HG02885 (cell line): Measurements from ENCODE around the gene GLG1.
"Not testable (repeated sequence)": the region's sequence is repeated elsewhere in the genome, so short reads cannot be mapped to it uniquely, and the experiment has no call there.

Experiments
- ATAC-seq: cut with Tn5 transposase; IDR thresholded peaks from one replicate; pipeline ENCODE4 v1.9.1; 2021; ENCODE audit warnings: mild to moderate bottlenecking; ENCODE audit not compliant: unreplicated experiment, poor library complexity

The GLG1 gene

DNA sequence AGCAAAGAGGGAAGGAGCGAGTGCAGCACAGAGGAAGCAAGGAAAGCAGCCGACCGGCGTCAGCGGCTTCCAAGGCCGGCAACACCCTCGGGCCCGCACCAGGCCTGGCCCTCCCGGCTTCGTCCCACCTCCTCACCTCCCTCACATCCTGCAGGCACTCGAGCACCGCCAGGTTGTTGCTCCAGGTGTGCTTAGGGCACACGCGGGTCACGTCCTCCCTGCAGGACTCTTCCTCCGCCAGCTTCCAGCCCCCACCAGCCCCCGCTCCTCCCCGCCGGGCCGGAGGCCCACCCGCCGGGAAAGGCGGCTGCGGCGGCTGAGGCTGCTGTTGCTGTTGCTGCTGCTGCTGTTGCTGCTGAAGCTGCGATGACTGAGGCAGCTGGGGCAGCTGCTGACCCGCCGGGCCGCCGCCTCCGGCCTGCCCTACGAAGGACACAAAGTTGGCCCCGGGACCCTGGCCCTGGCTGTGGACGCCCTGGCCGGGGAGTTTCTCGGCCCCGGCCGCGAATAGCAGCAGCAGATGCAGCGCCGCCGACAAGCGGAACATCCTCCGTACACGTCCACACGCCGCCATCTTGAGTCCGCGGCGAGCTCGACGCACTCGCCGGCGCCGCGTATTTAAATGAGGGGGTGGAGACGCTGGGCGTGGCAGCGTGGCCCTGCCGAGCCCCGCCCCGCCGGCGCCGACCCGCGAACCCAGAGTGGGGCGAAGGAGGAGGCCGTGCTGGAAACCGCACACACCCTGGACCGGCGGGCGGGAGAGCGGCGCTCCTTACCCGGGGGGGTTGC, at the start of gene GLG1:
Gene GLG1, minus strand, starts transcription at position 594 of the 789 bp plus-strand sequence. Its CDS starts 20 bp downstream, at position 574.
- ATAC-seq = peak; percentile 97

DNA sequence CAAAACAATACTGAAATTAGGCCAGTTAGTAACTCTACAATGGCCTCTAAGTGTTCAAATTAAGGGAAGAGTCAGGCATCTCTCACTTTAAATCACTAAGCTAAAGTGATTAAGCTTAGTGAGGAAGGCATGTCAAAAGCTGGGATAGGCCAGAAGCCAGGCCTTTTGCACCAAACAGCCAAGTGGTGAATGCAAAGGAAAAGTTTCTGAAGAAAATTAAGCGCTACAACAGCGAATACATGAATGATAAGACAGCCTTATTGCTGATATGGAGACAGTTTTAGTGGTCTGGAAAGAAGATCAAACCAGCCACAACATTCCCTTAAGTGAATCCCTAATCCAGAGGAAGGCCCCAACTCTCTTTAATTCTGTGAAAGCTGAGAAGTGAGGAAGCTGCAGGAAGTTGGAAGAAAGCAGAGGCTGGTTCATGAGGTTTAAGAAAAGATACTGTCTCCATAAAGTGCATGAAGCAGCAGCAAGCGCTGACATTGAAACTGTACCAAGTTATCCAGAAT, 47.7 kb upstream of the GLG1 start:
- ATAC-seq = no peak

DNA sequence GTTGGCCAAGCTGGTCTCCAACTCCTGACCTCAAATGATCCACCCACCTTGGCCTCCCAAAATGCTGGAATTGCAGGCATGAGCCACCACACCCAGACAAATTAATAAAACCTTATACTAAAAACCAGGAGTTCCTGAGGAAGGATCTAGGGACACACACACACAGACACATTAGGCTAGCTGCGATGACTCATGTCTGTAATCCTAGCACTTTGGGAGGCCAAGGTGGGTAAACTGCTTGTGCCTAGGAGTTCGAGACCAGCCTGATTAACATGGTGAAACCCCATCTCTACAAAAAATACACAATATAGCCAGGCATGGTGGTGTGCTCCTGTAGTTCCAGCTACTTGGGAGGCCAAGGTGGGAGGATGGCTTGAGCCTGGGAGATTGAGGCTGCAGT, 46.0 kb upstream of the GLG1 start:
- ATAC-seq = not testable (repeated sequence)

DNA sequence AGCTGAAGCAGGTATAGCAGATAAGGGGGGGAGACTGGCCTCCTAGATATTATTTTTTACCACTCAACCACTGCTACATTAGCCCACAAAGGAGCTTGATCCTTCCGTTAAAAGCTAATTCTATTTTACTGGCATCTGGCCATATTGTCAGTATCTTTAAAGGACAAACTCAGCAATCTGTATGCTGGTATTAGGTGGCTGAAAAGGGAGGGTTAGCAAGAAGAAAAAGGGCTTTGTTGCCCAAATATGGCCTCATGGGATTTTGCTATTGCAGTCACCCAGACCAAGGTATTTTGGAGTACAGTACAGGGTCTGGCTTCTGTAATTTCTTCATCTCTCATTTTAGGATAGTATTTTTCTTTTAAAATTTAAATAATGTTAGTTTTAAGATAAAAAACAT, 45.3 kb upstream of the GLG1 start:
- ATAC-seq = no peak

DNA sequence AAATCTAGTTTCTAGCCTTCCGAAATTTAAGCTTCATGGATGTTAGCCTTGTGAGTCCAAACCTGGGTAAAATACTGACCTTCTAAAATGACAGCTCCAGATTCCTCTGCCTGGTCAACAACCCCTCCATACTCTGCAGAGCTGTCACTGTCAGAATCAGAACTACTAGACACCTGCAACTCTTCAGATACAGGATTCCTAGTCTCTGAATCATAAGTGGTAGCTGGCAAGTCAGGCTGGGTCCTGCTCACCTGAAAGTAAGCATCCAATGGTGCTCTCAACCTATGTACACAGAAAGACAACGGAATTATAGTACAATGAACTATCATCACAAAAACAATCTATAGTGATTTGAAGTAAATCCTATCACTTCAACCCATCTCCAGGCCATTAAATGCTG, 44.9 kb upstream of the GLG1 start:
- ATAC-seq = no peak

DNA sequence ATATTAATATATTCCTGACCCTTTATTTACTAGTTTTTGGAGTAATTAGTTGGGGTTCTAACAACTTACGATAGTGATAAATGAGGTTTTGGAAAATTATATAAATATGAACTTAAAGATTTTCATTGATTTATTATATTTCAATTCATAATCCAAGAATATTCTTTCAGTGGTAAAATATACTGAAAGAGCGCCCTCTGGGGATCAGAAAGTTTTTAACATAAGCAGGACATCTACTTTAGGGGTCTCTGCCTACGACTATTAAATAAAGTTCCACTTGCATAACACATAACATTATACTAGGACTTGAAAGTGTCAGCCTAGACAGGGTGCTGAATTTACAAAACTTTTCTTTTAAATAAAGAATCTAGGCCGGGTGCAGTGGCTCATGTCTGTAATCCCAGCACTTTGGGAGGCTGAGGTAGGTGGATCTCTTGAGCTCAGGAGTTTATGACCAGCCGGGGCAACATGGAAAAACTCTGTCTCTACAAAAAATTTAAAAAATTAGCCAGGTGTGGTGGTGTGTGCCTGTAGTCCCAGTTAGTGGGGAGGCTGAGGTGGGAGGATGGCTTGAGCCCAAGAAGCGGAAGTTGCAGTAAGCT, 44.2 kb upstream of the GLG1 start:
- ATAC-seq = no peak

DNA sequence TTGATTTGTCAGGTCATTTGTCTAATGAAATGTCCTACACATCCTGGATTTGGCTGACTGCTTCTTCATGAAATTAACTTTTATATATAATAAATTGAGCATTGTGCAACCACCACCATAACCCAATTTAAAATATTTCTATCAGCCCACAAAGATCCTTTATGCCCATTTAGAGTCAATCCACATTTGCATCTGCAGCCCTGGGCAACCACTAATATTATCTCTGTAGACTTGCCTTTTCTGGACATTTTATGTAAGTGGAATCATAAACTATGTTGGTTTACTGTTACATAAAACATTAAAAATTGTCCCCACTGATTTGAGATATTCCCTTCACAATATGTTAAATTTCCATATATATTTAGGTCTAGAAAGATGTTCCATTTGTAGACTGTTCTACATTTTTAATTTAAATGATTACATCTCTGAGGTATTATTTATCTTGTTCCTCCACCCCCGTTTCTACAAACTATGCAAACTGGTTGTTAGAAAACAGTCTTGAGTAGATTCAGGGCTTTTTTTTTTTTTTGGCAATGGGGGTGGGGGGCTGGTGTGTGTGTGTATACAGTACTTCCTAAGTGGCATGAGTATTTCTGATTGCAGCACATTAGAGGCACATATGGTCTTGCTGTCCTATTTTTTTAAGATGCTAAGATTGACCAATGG, 43.1 kb upstream of the GLG1 start:
- no peak for ATAC-seq

DNA sequence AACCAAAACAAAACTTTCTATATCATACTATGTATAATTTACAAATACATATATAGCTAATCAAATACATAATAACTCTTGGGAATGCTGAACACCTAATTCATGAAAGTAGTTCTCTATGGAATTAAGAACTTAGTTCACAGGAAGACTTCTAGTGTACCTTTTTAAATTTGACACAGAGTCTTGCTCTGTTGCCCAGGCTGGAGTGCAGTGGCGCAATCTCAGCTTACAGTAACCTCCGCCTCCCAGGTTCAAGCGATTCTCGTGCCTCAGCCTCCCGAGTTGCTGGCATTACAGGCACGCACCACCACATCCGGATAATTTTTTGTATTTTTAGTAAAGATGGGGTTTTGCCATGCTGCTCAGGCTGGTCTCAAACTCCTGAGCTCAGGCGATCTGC, 35.1 kb upstream of the GLG1 start:
- no peak for ATAC-seq

DNA sequence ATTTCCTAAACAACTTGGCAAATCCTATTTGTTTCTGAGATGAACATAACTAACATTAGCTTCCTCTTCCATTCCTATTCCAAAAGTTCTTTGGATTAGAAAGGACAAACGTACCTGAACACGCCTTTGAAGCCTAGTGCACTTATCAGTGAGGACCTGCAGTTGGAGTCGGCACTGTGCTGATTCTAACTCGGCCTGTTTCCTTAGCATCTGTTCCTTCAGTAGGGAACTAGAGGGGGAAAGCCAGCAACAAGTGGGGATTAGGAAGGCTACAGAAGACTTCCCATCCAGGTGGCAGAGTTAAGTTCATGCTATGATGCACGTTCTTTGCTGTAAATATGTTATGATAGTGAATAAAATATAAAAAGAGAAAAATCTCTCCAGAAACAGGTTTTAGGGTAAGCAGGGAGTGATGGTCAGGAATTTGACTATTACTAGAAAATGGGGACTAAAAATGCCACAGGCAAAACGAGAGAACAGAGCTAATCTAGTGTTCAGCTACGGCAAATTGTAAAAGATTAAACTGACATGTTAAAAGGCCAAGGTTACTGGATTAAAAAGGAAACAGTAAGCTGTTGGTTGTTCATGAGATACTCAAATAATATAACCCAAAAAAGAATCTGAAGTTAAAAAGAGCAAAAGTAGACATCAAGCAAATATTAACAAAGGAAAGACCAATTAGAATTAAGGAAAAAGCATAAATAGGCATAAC, 31.0 kb upstream of the GLG1 start:
- no peak for ATAC-seq

DNA sequence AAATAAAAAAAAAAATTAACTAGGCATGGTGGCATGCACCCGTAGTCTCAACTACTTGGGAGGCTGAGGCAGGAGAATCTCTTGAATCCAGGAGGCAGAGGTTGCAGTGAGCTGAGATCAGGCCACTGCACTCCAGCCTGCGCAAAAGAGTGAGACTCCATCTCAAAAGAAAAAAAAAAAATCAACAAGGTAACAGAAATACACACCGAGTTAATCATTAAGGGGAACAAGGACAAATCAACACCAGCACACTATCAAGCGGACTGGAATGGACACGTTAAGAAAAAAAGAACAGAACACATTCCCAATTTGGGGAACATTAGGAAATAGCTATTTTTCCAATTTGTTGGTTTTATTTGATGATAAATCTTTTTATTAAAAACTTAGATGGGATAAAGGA, 28.4 kb upstream of the GLG1 start:
- ATAC-seq = no peak

DNA sequence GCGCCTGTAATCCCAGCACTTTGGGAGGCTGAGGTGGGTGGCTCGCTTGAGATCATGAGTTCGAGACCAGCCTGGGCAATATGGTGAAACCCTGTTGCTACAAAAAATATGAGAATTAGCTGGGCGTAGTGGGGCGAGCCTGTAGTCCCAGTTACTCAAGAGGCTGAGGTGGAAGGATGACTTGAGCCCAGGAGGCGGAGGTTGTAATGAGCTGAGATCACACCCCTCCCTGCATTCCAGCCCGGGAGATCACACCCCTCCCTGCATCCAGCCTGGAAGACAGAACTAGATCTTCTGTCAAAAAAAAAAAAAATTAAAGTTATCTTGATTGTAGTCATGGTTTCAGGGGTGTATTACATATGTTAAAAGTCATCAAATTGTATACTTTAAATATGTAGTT, 26.8 kb upstream of the GLG1 start:
- ATAC-seq = no peak

DNA sequence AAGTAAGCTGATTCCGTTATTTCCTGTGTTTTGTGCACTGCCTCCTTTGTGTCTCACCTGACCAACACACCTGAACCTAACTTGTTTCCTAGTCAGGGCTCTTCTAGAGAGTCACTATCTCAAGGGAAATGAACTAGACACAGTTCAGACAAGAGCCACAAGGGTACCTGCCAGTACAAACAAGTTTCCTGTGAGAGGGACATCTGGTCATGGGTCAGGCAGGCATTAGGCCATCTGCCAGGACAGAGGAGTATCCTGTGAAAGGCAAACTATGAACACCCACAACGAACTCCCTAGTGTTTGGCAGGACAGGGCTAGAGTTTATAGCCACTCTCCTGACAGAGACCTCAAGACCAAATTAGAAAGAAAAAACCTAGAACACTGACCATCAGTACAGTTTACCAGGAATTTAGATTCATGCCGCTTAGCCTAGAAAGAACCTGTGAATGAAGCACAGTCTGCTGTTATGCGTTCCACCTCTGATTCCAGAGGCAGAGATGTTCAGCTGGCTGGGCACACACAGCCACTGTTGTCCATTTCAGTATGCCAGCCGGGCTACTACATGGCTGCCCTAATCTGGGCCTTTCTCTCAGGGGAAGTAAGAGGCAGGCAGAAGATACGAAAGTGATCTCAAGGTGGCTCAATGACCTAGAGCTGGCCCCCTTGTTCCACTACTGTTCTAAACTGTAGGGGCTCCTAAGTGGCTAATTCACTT, 20.7 kb upstream of the GLG1 start:
- ATAC-seq = peak; percentile 7

DNA sequence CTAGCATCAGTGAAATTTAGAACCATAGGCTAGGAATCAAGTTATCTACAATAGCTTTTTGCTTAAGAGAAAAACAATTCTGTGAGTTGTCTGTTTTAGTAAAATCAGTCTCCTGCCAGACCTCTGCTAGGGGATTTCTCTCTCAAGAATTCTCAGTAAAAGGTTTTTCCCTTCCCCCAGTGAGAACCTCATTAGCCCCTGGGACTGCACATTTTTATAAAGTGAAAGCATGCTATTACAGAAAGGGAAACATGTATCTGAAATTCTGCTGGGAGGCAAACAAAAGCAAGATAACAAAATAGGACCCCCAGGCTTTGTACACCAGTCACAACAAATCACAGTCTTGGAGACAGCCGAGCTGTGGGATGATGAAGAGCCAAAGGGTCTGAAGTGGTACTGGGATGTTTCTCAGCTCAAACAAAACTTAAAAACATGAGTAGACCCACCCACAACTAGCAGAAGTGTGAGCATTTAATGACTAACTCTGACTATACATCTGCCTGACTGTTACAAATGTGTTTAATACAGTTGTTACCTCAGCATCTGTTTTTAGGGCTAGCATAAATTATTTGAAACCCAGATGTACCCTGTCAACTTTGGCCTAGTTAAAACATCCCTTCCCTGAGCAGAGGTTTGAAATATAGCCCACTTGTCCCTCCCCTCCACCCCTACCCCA, 20.0 kb upstream of the GLG1 start:
- peak; percentile 55 for ATAC-seq

DNA sequence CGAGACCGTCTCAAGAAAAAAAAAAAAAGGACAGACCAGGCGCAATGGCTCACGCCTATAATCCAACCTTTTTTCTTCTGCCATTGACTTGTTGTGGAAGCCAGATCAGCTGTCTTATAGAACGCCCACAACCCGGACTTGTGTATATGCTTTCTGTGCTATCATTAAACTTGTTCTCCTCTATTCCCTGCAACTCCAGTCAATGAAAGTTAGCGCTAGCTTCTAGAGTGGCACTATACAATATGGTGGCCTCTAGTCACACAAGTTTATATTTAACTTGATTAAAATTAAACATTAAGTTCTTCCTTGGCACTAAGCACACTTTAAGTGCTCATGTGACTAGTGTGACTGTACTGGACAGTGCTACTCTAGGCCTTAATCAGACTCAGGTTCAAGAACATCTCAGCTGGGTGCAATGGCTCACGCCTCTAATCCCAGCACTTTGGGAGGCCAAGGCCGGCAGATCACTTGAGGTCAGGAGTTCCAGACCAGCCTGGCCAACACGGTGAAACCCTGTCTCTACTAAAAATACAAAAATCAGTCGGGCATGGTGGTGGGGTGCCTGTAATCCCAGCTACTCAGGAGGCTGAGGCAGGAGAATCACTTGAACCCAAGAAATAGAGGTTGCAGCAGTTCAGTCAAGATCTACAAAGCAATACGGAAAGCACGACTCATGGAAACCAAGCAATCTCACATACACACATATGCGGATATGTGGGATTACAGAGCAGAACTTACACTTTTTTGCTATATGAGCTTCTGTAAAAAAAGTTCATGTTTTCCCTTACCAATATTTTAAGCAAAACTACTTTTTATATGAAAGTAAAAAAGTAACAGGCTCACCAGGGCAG, 18.8 kb upstream of the GLG1 start:
- no peak for ATAC-seq

DNA sequence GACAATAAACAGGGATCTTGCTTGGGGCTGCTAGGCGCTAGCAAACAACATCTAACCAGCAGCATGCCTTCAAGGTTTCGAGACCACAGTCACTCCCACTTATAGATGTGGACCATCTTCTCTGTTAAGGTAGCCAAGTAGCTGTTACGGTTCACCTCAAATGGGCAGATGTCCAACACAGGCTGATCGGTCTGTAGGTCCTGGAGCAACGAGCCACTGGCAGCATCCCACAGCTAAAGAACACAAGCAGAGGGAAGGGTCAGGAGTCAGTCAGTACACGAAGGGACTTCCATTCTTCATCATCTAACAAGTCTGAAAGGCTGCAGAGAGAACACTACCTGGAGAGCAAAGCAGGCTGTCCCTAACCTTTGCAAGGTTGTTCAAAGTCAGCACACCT, 16.9 kb upstream of the GLG1 start:
- no peak for ATAC-seq

DNA sequence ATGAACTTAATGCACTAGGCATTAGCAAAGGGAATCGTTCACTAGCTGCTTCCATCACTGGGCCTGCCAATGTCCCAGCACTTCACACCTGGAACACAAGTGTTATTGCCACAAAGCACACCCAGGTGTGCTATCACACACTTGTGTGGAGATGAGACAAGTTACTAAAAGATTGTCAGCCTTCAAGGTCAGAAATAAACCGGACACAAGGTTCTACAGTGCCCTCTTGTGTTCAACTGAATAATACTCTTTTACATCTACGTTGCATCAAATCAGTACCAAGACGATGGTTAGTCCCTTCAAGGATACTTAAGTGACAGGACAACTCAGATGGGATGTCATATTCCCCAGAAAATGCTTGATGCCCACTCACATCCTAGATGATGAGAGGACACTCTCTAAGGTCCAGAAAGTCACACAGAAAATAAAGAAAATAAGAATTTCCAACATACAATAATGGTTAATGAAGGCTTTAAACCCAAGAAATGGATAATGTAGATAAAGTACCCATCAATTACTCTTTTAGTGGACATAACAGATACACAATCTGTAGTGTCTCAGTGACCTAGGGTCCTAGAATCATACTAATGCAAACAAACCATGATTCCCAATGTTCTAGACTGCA, 16.4 kb upstream of the GLG1 start:
- no peak for ATAC-seq

DNA sequence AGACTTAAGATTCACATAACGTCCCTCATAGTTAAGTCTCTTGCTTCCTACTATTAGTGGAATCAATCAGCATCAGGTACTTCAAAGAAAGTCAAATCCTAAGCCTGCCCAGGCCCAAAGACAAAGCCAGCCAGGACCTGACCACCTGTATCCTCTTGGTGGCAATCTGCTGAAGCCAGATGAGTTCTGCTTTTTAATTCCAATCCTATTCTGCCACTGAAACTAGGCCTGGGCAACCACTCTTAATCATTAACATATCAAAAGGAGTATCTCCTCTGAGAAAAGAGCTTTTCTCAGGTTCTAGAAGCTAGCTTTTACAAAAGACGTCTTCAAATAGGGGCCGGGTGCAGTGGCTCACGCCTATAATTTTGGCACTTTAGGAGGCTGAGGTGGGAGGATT, 15.1 kb upstream of the GLG1 start:
- ATAC-seq = no peak

DNA sequence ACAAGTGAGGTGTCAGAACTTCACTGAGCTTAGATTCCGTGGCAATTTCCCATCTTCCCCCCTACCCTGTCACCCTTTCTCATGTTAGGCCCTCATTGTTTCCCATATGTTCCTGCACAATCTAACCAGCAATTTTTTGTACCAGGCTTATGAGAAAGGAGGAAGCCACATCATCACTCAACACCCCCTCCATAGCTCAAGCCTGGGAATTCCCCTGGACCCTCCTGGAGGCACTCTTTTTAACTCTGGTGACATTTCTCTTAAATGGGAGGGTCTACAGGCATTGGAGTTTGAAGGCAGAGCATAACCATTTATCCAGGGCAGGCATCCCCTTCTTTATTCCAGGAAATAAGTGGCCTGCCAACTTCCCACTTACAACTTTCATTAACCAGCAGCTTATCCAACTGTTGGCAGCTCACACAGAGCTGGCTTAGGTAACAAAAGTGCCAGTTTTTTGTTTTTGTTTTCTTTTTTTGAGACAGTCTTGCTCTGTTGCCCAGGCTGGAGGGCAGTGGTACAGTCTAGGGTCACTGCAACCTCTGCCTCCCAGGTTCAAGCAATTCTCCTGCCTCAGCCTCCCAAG, 10.4 kb upstream of the GLG1 start:
- no peak for ATAC-seq
